HepG2 (cell line): Measurements from ENCODE around the gene MRPL14. TPM values are rescaled to one million over a fixed set of nuclear protein-coding genes. Genes with fewer than 3 reads are reported as not detected.

Source experiments
- BCL3 ChIP-seq: sonication (generic); formaldehyde crosslinking; IDR thresholded peaks from 2 replicates; pipeline ENCODE4 v1.5.1; 2020; ENCODE audit warnings: mild to moderate bottlenecking, missing genetic modification reagents, moderate library complexity
- BRCA1 ChIP-seq: sonication (generic); formaldehyde crosslinking; IDR thresholded peaks from 2 replicates; pipeline ENCODE4 v1.4.0; 2020; ENCODE audit warnings: missing genetic modification reagents
- IKZF1 ChIP-seq: fragments of 450-650 bp; IDR thresholded peaks from 2 replicates; pipeline ENCODE4 v1.7.1; 2016
- KDM6A ChIP-seq: IDR thresholded peaks from 2 replicates; pipeline ENCODE4 v1.6.1; 2016; ENCODE audit warnings: low read depth
- PLRG1 ChIP-seq: fragments of 450-650 bp; conservative IDR thresholded peaks from 2 replicates; pipeline ENCODE4 v1.6.1; 2016
- REXO4 ChIP-seq: sonication (generic); formaldehyde crosslinking; IDR thresholded peaks from 2 replicates; pipeline ENCODE4 v1.8.0; 2022; ENCODE audit warnings: missing genetic modification reagents, mild to moderate bottlenecking, borderline replicate concordance
- RFX3 ChIP-seq: IDR thresholded peaks from 2 replicates; pipeline ENCODE4 v1.6.1; 2016; ENCODE audit warnings: missing biosample characterization, missing genetic modification reagents
- SIN3B ChIP-seq: fragments of 150-350 bp; IDR thresholded peaks from 2 replicates; pipeline ENCODE4 v1.6.1; 2014; ENCODE audit warnings: low read length
- SNRNP70 ChIP-seq: fragments of 200-400 bp; formaldehyde crosslinking; IDR thresholded peaks from 2 replicates; pipeline ENCODE4 v1.6.1; 2017; ENCODE audit warnings: mild to moderate bottlenecking, low read depth, low read length, moderate library complexity
- U2AF2 ChIP-seq: fragments of 200-400 bp; formaldehyde crosslinking; IDR thresholded peaks from 2 replicates; pipeline ENCODE4 v1.6.1; 2017; ENCODE audit warnings: low read depth, mild to moderate bottlenecking, low read length
- UBTF ChIP-seq: sonication (generic); formaldehyde crosslinking; IDR thresholded peaks from 2 replicates; pipeline ENCODE4 v1.4.0; 2020; ENCODE audit warnings: mild to moderate bottlenecking, missing genetic modification reagents
- ZNF33A ChIP-seq: sonication (generic); formaldehyde crosslinking; IDR thresholded peaks from 2 replicates; pipeline ENCODE4 v1.5.1; 2020; ENCODE audit warnings: missing genetic modification reagents, mild to moderate bottlenecking, moderate library complexity, borderline replicate concordance
- ZNF546 ChIP-seq: sonication (generic); formaldehyde crosslinking; conservative IDR thresholded peaks from 2 replicates; pipeline ENCODE4 v1.8.1; 2023; ENCODE audit warnings: mild to moderate bottlenecking, missing genetic modification reagents
- ZNF589 ChIP-seq: sonication (generic); formaldehyde crosslinking; conservative IDR thresholded peaks from 2 replicates; pipeline ENCODE4 v1.8.0; 2022; ENCODE audit warnings: mild to moderate bottlenecking, moderate library complexity, missing genetic modification reagents
- ZNF737 ChIP-seq: sonication (generic); formaldehyde crosslinking; IDR thresholded peaks from 2 replicates; pipeline ENCODE4 v1.5.0; 2020; ENCODE audit warnings: missing genetic modification reagents, mild to moderate bottlenecking, borderline replicate concordance
- polyA plus RNA-seq, 8 experiments: library from polyadenylated mRNA; depleted of rRNA in 3 of 8; stranded (reverse) in 7 of 8; unstranded in 1 of 8; fragments of >200 nt; fragmentation: Illumina TruSeq in 4 of 8; extraction: Trizol in 4 of 8; gene quantifications; 2 replicates each; pipeline versions ENCODE4 v1.2.1 to v1.2.3, GENCODE V29; 2011 to 2016; ENCODE audit warnings: low read depth in 4 of 8, missing spikeins in 1 of 8, mixed read lengths in 1 of 8; ENCODE audit not compliant: insufficient read depth in 1 of 8
- total RNA-seq, 5 experiments: library from RNA; depleted of rRNA; stranded (reverse); fragments of >200 nt; fragmentation: Illumina TruSeq; extraction: Trizol; gene quantifications; 2 replicates each; pipeline ENCODE4 v1.2.3, GENCODE V29; 2016; ENCODE audit warnings: low read depth in 1 of 5
- TF ChIP-seq, protein P1 (sequence below): sonication (generic); formaldehyde crosslinking; IDR thresholded peaks from 2 replicates; pipeline ENCODE4 v1.5.1; 2020; ENCODE audit warnings: missing genetic modification reagents, mild to moderate bottlenecking, borderline replicate concordance
- TF ChIP-seq, protein P2 (sequence below): sonication (generic); formaldehyde crosslinking; IDR thresholded peaks from 2 replicates; pipeline ENCODE4 v1.8.0; 2023; ENCODE audit warnings: mild to moderate bottlenecking, missing genetic modification reagents

MRPL14 gene
- total and polyA plus RNA-seq, 2 of the 13 experiments (the other 11 are each of a cell fraction or from before 2014, with no cell fraction given) = 157 to 178 TPM

GRCh38 chr6:44128020-44128917 lies 1.0 kb upstream of the MRPL14 start (continued):
- TF ChIP-seq UBTF (CRISPR knock-in tag) = peak; percentile 88
- TF ChIP-seq, protein P1, sequence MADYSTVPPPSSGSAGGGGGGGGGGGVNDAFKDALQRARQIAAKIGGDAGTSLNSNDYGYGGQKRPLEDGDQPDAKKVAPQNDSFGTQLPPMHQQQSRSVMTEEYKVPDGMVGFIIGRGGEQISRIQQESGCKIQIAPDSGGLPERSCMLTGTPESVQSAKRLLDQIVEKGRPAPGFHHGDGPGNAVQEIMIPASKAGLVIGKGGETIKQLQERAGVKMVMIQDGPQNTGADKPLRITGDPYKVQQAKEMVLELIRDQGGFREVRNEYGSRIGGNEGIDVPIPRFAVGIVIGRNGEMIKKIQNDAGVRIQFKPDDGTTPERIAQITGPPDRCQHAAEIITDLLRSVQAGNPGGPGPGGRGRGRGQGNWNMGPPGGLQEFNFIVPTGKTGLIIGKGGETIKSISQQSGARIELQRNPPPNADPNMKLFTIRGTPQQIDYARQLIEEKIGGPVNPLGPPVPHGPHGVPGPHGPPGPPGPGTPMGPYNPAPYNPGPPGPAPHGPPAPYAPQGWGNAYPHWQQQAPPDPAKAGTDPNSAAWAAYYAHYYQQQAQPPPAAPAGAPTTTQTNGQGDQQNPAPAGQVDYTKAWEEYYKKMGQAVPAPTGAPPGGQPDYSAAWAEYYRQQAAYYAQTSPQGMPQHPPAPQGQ (CRISPR knock-in tag) = no peak
- TF ChIP-seq BCL3 (CRISPR knock-in tag) = no peak
- TF ChIP-seq IKZF1 = no peak
- TF ChIP-seq ZNF33A = no peak
- no peak for TF ChIP-seq ZNF737 (CRISPR knock-in tag)
- no peak for TF ChIP-seq KDM6A (CRISPR knock-in tag)
- no peak for TF ChIP-seq U2AF2
- no peak for TF ChIP-seq BRCA1 (CRISPR knock-in tag)
- TF ChIP-seq PLRG1 = no peak
- TF ChIP-seq, protein P2, sequence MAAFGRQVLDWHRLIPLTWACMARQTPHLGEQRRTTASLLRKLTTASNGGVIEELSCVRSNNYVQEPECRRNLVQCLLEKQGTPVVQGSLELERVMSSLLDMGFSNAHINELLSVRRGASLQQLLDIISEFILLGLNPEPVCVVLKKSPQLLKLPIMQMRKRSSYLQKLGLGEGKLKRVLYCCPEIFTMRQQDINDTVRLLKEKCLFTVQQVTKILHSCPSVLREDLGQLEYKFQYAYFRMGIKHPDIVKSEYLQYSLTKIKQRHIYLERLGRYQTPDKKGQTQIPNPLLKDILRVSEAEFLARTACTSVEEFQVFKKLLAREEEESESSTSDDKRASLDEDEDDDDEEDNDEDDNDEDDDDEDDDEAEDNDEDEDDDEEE (CRISPR knock-in tag) = 0 out of 2 replicates have a peak, but pooled peaks have one; percentile 83
- TF ChIP-seq ZNF546 (CRISPR knock-in tag) = 0 out of 2 replicates have a peak, but pooled peaks have one; percentile 14
- TF ChIP-seq SNRNP70 = no peak
- no peak for TF ChIP-seq RFX3 (CRISPR knock-in tag)
- TF ChIP-seq REXO4 (CRISPR knock-in tag) = no peak
- TF ChIP-seq SIN3B = no peak
- TF ChIP-seq ZNF589 (CRISPR knock-in tag) = no peak
